GM12873 (cell line): ENCODE data around the gene ZDHHC14.

Experiments used
- CTCF ChIP-seq: IDR thresholded peaks from 2 replicates; pipeline ENCODE4 v1.5.1; 2012; ENCODE audit warnings: low read depth, mild to moderate bottlenecking, moderate library complexity, low read length, control low read depth; ENCODE audit not compliant: insufficient read depth; ENCODE audit errors: missing control alignments

Gene ZDHHC14

GRCh38 chr6:157538698-157539097 lies 157.7 kb downstream of the ZDHHC14 start:
- TF ChIP-seq CTCF: no peak

GRCh38 chr6:157539421-157539822 lies 158.4 kb downstream of the ZDHHC14 start:
- TF ChIP-seq CTCF: no peak

GRCh38 chr6:157539900-157540752 lies 159.1 kb downstream of the ZDHHC14 start:
- TF ChIP-seq CTCF: no peak

GRCh38 chr6:157541618-157542413 lies 160.8 kb downstream of the ZDHHC14 start:
- TF ChIP-seq CTCF: no peak

GRCh38 chr6:157542414-157543160 lies 161.6 kb downstream of the ZDHHC14 start:
- no peak for TF ChIP-seq CTCF

- no peak for TF ChIP-seq CTCF
Measured at GRCh38 chr6:157546321-157546720, 165.3 kb downstream of the ZDHHC14 start.

GRCh38 chr6:157547112-157547511 lies 166.1 kb downstream of the ZDHHC14 start:
- no peak for TF ChIP-seq CTCF
